Measurements from ENCODE around the gene KANK3.
"Not testable (repeated sequence)": the region's sequence is repeated elsewhere in the genome, so short reads cannot be mapped to it uniquely, and the experiment has no call there.

The KANK3 gene

GRCh38 chr19:8377598-8377997 is 34.5 kb upstream of the KANK3 start:
- no peak for DNase-seq
- no peaks in the 10 kb centered on the region; the same call in 1 of the 2 replicates for H3K36me3 ChIP-seq
- H3K27ac ChIP-seq, result no peak overlapping the region
- H3K9me3 ChIP-seq (ENCODE audit: severe bottlenecking), result peaks cover 2% of the 10 kb centered on the region
- H3K27me3 ChIP-seq (ENCODE audit: insufficient read depth, low read depth, severe bottlenecking), result no peaks in the 10 kb centered on the region
- H3K4me3 ChIP-seq (ENCODE audit: low read depth, low read length), result no peak overlapping the region
- TF ChIP-seq CTCF (IDR thresholded peaks at IDR 0.05; ENCODE audit: low read depth, low read length), result no peak

- not testable (repeated sequence) for H3K27ac ChIP-seq; H3K27me3 ChIP-seq (ENCODE audit: insufficient read depth, low read depth, severe bottlenecking); H3K9me3 ChIP-seq (ENCODE audit: severe bottlenecking); H3K36me3 ChIP-seq; H3K4me3 ChIP-seq (ENCODE audit: low read depth, low read length); DNase-seq
These were observed 33.4 kb upstream of the KANK3 start for GRCh38 chr19:8376373-8376974.

GRCh38 chr19:8375766-8376165 is 32.7 kb upstream of the KANK3 start:
- not testable (repeated sequence) for DNase-seq; H3K4me3 ChIP-seq (ENCODE audit: low read depth, low read length); H3K27ac ChIP-seq

GRCh38 chr19:8373867-8374813 is 31.1 kb upstream of the KANK3 start:
- Histone ChIP-seq H3K4me3 (ENCODE audit: low read depth, low read length) (no peak overlapping the region), H3K27me3 (ENCODE audit: insufficient read depth, low read depth, severe bottlenecking) (no peaks in the 10 kb centered on the region), H3K9me3 (ENCODE audit: severe bottlenecking) (no peaks in the 10 kb centered on the region), H3K36me3 (no peaks in the 10 kb centered on the region; the same call in 1 of the 2 replicates), H3K27ac (no peak overlapping the region)
- no peak for TF ChIP-seq CTCF (IDR thresholded peaks at IDR 0.05; ENCODE audit: low read depth, low read length)
- no peak for DNase-seq

More at GRCh38 chr19:8375766-8376165, 32.7 kb upstream of the KANK3 start:
- not testable (repeated sequence) for H3K27me3 ChIP-seq (ENCODE audit: insufficient read depth, low read depth, severe bottlenecking); H3K36me3 ChIP-seq; H3K9me3 ChIP-seq (ENCODE audit: severe bottlenecking)

- no peak for DNase-seq
- no peak overlapping the region for H3K4me3 ChIP-seq (ENCODE audit: low read depth, low read length)
- H3K27me3 ChIP-seq (ENCODE audit: insufficient read depth, low read depth, severe bottlenecking), result no peaks in the 10 kb centered on the region
- TF ChIP-seq CTCF (IDR thresholded peaks at IDR 0.05; ENCODE audit: low read depth, low read length), result no peak
- H3K27ac ChIP-seq, result no peak overlapping the region
- no peaks in the 10 kb centered on the region; the same call in 1 of the 2 replicates for H3K36me3 ChIP-seq
- H3K9me3 ChIP-seq (ENCODE audit: severe bottlenecking), result no peaks in the 10 kb centered on the region
These were observed 28.1 kb upstream of the KANK3 start for GRCh38 chr19:8371011-8371804.

- Histone ChIP-seq H3K9me3 (ENCODE audit: severe bottlenecking) (no peaks in the 10 kb centered on the region), H3K27me3 (ENCODE audit: insufficient read depth, low read depth, severe bottlenecking) (no peaks in the 10 kb centered on the region), H3K36me3 (no peaks in the 10 kb centered on the region; the same call in 1 of the 2 replicates), H3K27ac (no peak overlapping the region), H3K4me3 (ENCODE audit: low read depth, low read length) (no peak overlapping the region)
- TF ChIP-seq CTCF (IDR thresholded peaks at IDR 0.05; ENCODE audit: low read depth, low read length), result no peak
- no peak for DNase-seq
These were observed 27.3 kb upstream of the KANK3 start for GRCh38 chr19:8370176-8371010.

Data from WERI-Rb-1 (cell line).